HEK293T (cell line): ENCODE measurements around the gene TMEM88.

Experiments
- CTCF ChIA-PET: fragments of 350-600 bp; formaldehyde crosslinking; extraction: SDS; loops from one replicate; lab custom pipeline; 2021; ENCODE audit warnings: antibody characterized with exemption, inconsistent platforms; lab: Yijun Ruan, JAX
- POLR2A ChIA-PET: fragments of 350-600 bp; formaldehyde crosslinking; extraction: SDS; loops from one replicate; lab custom pipeline; 2020; ENCODE audit warnings: antibody characterized with exemption, inconsistent platforms; lab: Yijun Ruan, JAX
- DNase-seq: peaks from one replicate; pipeline ENCODE4 v3.0.0; 2012; ENCODE audit warnings: mixed read lengths; ENCODE audit errors: extremely low spot score
- ARNT ChIP-seq: fragments of 450-650 bp; IDR thresholded peaks from 2 replicates; pipeline ENCODE4 v1.6.1; 2017; ENCODE audit warnings: mild to moderate bottlenecking
- BHLHE40 ChIP-seq: fragments of 450-650 bp; IDR thresholded peaks from 2 replicates; pipeline ENCODE4 v1.6.1; 2016; ENCODE audit warnings: mild to moderate bottlenecking, moderate library complexity, borderline replicate concordance
- CTBP1 ChIP-seq: fragments of 450-650 bp; IDR thresholded peaks from 2 replicates; pipeline ENCODE4 v1.6.1; 2016; ENCODE audit warnings: borderline replicate concordance
- ELF4 ChIP-seq: fragments of 450-650 bp; IDR thresholded peaks from 2 replicates; pipeline ENCODE4 v1.6.1; 2017; ENCODE audit warnings: antibody characterized with exemption
- FOXA1 ChIP-seq: fragments of 450-650 bp; IDR thresholded peaks from 2 replicates; pipeline ENCODE4 v1.6.1; 2016; ENCODE audit warnings: mild to moderate bottlenecking
- FOXK2 ChIP-seq: fragments of 450-650 bp; IDR thresholded peaks from 2 replicates; pipeline ENCODE4 v1.6.1; 2016; ENCODE audit warnings: mild to moderate bottlenecking
- FOXM1 ChIP-seq: fragments of 450-650 bp; IDR thresholded peaks from 2 replicates; pipeline ENCODE4 v1.6.1; 2017; ENCODE audit warnings: mild to moderate bottlenecking, borderline replicate concordance
- HDGF ChIP-seq: fragments of 450-650 bp; IDR thresholded peaks from 2 replicates; pipeline ENCODE4 v1.6.1; 2017; ENCODE audit warnings: antibody characterized with exemption, borderline replicate concordance
- L3MBTL2 ChIP-seq: fragments of 450-650 bp; conservative IDR thresholded peaks from 2 replicates; pipeline ENCODE4 v1.6.1; 2016; ENCODE audit warnings: mild to moderate bottlenecking
- LEF1 ChIP-seq: fragments of 450-650 bp; IDR thresholded peaks from 2 replicates; pipeline ENCODE4 v1.6.1; 2017; ENCODE audit warnings: mild to moderate bottlenecking, borderline replicate concordance
- NFRKB ChIP-seq: fragments of 450-650 bp; IDR thresholded peaks from 2 replicates; pipeline ENCODE4 v1.6.1; 2016; ENCODE audit warnings: mild to moderate bottlenecking, moderate library complexity
- PKNOX1 ChIP-seq: fragments of 450-650 bp; IDR thresholded peaks from 2 replicates; pipeline ENCODE4 v1.6.1; 2016
- SP1 ChIP-seq: fragments of 450-650 bp; IDR thresholded peaks from 2 replicates; pipeline ENCODE4 v1.6.1; 2017
- SUZ12 ChIP-seq: fragments of 450-650 bp; IDR thresholded peaks from 2 replicates; pipeline ENCODE4 v1.6.1; 2016; ENCODE audit warnings: mild to moderate bottlenecking
- TARDBP ChIP-seq: fragments of 450-650 bp; IDR thresholded peaks from 2 replicates; pipeline ENCODE4 v1.6.1; 2016
- ZNF384 ChIP-seq: fragments of 450-650 bp; IDR thresholded peaks from 2 replicates; pipeline ENCODE4 v1.6.1; 2016

The TMEM88 gene

GRCh38 chr17:7834542-7834956 lies 20.3 kb upstream of the TMEM88 start:
- ChIA-PET POLR2A (interaction anchor here (1.4 to 3.7 kb wide), 4 partner anchors 10 to 91 kb away, joined by 5 to 18 read pairs (median 10); partner anchors contain the start of genes CYB5D1 and NAA38), CTCF (interaction anchor here (0.6 to 2.7 kb wide), 9 partner anchors 10 to 325 kb away, joined by 3 to 11 read pairs (median 3); partner anchors contain the start of genes NAA38 and WRAP53)
- no peak for TF ChIP-seq LEF1
- TF ChIP-seq L3MBTL2 = no peak
- no peak for TF ChIP-seq NFRKB
- no peak for TF ChIP-seq FOXK2
- no peak for TF ChIP-seq ARNT
- TF ChIP-seq ELF4 = no peak
- TF ChIP-seq FOXA1 = no peak
- no peak for TF ChIP-seq TARDBP
- no peak for TF ChIP-seq PKNOX1
- TF ChIP-seq CTBP1 = no peak
- TF ChIP-seq HDGF = no peak
- no peak for TF ChIP-seq SP1
- DNase-seq = no peak

DNA sequence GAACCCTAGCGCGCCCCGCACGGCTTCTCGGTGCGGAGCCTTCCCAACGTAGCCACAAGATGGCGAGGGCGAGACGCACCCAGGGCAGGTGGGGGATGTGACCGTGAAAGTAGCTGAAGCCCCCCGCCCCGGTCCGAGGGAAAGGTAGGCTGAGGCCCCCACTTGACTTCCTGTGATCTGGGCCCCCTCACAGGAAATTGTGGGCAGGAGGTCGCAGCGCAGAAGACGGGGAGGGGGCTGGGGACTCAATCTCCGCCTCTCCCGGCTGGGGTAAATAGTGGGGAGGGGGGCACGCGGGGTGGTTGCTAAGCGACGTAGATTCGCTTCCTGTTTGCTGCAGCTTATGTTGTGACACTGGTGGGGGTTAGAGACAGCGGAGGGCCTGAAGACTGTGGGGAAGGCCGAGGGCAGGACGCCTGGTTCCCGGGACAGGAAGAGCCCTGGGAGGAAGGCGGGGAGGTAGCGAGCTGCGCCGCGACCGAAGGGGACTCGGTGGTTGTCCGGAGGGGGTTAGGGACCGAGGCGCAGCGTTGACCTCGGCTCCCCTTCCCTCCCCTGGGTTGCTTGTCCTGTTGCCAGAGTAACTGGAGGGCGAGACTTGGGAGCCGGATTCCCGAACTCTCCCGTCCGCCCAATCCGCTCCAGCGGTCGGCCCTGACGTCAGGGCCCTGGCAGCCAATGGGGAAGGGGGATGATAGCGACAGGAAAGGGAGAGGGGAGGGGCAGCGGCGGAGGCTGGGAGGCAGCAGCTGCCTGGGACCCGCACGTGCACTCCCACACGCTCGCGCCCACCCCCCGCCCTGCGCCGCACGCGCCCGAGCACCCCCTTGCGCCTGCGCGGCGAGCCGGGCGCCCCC lies 19.7 kb upstream of the TMEM88 start:
- DNase-seq = peak; percentile 91
- POLR2A ChIA-PET = interaction anchor here (1.4 to 3.7 kb wide), 4 partner anchors 10 to 92 kb away, joined by 5 to 18 read pairs (median 10); partner anchors contain the start of genes CYB5D1 and NAA38
- CTCF ChIA-PET = interaction anchor here (0.6 to 2.7 kb wide), 8 partner anchors 10 to 324 kb away, joined by 3 to 11 read pairs (median 3); partner anchors contain the start of gene NAA38
- TF ChIP-seq L3MBTL2 (peak; percentile 34; the same call in 1 of the 2 replicates), TARDBP (no peak), LEF1 (no peak), NFRKB (no peak), HDGF (peak; percentile 44; the same call in 1 of the 2 replicates), PKNOX1 (no peak)

DNA sequence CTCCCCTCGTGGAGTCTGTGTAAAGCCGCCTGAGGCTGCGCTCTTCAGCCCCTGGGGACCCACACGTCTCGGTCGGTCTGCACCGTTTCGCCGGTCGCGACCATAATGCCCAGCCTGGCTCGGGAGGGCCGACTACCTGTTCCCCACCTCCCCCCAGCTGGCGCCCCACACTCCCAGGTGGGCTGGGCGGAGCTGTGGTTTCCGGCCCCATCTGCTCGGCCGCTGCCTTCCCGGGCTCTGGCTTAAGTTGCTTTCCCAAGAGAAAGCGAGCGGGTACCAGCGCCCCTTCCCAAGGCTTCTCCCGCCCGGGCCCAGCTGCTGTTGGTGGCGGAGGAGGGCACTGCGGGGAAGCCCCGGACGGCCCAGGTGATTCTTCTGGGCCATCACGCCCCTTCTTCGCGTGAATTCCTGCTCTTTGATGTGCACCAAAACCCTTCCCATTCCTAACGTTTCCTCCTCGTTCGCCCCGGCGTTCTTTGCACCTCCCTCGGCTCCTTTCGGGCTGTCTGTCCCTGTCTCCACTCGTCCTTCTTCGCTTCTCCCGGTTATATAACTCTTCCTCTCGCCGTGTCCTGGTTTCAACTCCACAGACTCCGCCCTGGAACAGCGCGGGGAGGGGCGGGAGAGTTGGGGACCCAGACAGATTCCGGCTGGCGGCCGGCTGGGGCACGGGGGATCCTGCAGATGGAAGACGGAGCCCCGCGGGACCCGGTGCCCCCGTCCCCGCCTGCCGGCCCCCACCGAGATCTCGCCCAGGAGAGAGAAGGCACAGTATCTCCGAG lies 18.9 kb upstream of the TMEM88 start:
- ChIA-PET POLR2A (interaction anchor here (1.4 to 3.7 kb wide), 3 partner anchors 9 to 21 kb away, joined by 5 to 18 read pairs (median 13); partner anchors contain the start of genes CYB5D1 and NAA38), CTCF (interaction anchor here (2.7 kb wide), 1 partner anchor 11 kb away, joined by 11 read pairs; no protein-coding TSS in a partner anchor)
- DNase-seq = no peak
- TF ChIP-seq ZNF384 = no peak
- TF ChIP-seq FOXA1 = no peak
- no peak for TF ChIP-seq SP1
- no peak for TF ChIP-seq FOXM1
- TF ChIP-seq LEF1 = no peak
- TF ChIP-seq NFRKB = no peak
- TF ChIP-seq BHLHE40 = no peak
- TF ChIP-seq PKNOX1 = no peak
- TF ChIP-seq FOXK2 = no peak
- no peak for TF ChIP-seq CTBP1

GRCh38 chr17:7836596-7837407 lies 18.1 kb upstream of the TMEM88 start:
- ChIA-PET POLR2A (interaction anchor here (1.0 to 3.7 kb wide), 2 partner anchors 20 to 149 kb away, joined by 5 to 18 read pairs; partner anchors contain the start of genes CYB5D1, NAA38, TP53 and WRAP53), CTCF (interaction anchor here (0.6 kb wide), 1 partner anchor 34 kb away, joined by 4 read pairs; no protein-coding TSS in a partner anchor)
- TF ChIP-seq FOXM1 (peak; percentile 99), BHLHE40 (peak; percentile 77; the same call in 1 of the 2 replicates), FOXA1 (no peak), PKNOX1 (peak; percentile 45; the same call in 1 of the 2 replicates), SUZ12 (no peak), LEF1 (peak; percentile 87), L3MBTL2 (peak; percentile 70), CTBP1 (peak; percentile 89)
- peak; percentile 73 for DNase-seq
